ENCODE measurements around the gene PFDN5. TPM values are rescaled to one million over a fixed set of nuclear protein-coding genes. Genes with fewer than 3 reads are reported as not detected.

The PFDN5 gene
- total RNA-seq, 1 experiment from 2014 or later: 291 TPM

DNA sequence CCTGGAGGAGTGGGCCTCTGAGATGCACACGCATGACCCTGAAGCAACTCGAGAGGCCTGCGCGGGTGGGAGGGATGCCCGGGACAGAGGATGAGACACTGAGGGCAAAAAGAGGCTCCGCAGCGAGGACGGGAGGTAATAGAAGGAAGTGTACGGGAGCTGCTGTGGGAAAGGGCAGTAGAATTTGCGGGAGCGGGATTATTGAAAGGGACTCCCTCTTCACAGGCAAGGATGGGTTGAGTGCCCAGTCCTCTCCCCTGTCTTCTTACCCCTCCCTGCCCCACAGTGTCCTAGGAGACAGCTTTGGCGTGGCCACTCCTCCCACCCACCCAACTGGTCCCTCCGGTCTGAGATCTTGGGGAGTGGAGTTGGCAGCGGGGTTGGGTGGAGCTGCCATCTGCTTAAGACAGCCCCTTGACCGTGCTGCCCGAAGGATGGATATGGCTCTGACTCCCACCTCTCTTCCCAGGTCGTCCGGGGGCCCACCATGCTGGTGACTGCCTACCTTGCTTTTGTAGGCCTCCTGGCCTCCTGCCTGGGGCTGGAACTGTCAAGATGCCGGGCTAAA, 42.9 kb upstream of the PFDN5 start:
- peak; percentile 81 to 83 for DNase-seq
- Histone ChIP-seq H3K27me3 (ENCODE audit: insufficient read depth, low read depth) (no peaks in the 10 kb centered on the region), H3K4me3 (peak overlapping the region; percentile 99), H3K36me3 (ENCODE audit: low read depth) (no peaks in the 10 kb centered on the region), H3K9me2 (ENCODE audit: insufficient read depth) (no peaks in the 10 kb centered on the region), H3K27ac (peak overlapping the region; percentile 64), H4K20me1 (ENCODE audit: insufficient read depth) (no peaks in the 10 kb centered on the region), H3K9me3 (ENCODE audit: insufficient read depth, low read depth) (no peaks in the 10 kb centered on the region), H3K4me2 (peak overlapping the region; percentile 95), H2AFZ (peak overlapping the region; percentile 99), H3F3A (ENCODE audit: insufficient read depth, low read depth) (peaks cover 28% of the 10 kb centered on the region), H3K79me2 (ENCODE audit: low read depth) (peaks cover 15% of the 10 kb centered on the region), H3K4me1 (replicated peaks; ENCODE audit: insufficient read depth) (peaks cover 25% of the 10 kb centered on the region)
- TF ChIP-seq, protein P1, sequence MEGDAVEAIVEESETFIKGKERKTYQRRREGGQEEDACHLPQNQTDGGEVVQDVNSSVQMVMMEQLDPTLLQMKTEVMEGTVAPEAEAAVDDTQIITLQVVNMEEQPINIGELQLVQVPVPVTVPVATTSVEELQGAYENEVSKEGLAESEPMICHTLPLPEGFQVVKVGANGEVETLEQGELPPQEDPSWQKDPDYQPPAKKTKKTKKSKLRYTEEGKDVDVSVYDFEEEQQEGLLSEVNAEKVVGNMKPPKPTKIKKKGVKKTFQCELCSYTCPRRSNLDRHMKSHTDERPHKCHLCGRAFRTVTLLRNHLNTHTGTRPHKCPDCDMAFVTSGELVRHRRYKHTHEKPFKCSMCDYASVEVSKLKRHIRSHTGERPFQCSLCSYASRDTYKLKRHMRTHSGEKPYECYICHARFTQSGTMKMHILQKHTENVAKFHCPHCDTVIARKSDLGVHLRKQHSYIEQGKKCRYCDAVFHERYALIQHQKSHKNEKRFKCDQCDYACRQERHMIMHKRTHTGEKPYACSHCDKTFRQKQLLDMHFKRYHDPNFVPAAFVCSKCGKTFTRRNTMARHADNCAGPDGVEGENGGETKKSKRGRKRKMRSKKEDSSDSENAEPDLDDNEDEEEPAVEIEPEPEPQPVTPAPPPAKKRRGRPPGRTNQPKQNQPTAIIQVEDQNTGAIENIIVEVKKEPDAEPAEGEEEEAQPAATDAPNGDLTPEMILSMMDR (conservative IDR thresholded peaks at IDR 0.05): peak; percentile 3; the same call in 1 of the 2 replicates
- TF ChIP-seq EZH2 (IDR thresholded peaks at IDR 0.05; ENCODE audit: low read depth): no peak
- intact Hi-C loops (cut with micrococcal nuclease; ENCODE audit: unreplicated experiment): loop anchor here (1.0 kb wide), 1 partner anchor 153 kb away; no protein-coding TSS in a partner anchor
- ChIA-PET POLR2A (ENCODE audit: unreplicated experiment) (interaction anchor here (0.6 to 0.7 kb wide), 2 partner anchors 39 to 80 kb away, joined by 4 read pairs; no protein-coding TSS in a partner anchor), CTCF (no interaction called here)
- no TSS peak for BruUV-seq (replicated peaks)

DNA sequence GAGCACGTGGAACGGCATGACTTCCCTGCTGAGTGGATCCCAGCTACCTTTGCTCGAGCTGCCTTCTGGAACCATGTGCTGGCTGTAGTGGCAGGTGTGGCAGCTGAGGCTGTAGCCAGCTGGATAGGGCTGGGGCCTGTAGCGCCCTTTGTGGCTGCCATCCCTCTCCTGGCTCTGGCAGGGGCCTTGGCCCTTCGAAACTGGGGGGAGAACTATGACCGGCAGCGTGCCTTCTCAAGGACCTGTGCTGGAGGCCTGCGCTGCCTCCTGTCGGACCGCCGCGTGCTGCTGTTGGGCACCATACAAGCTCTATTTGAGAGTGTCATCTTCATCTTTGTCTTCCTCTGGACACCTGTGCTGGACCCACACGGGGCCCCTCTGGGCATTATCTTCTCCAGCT, 42.0 kb upstream of the PFDN5 start:
- Histone ChIP-seq H3K9me2 (ENCODE audit: insufficient read depth) (no peaks in the 10 kb centered on the region), H3K4me3 (peak overlapping the region; percentile 99; the same call in 1 of the 2 replicates), H3K4me1 (replicated peaks; ENCODE audit: insufficient read depth) (peaks cover 25% of the 10 kb centered on the region), H3K4me2 (peak overlapping the region; percentile 95), H3K36me3 (ENCODE audit: low read depth) (no peaks in the 10 kb centered on the region), H3K27ac (no peak overlapping the region), H3F3A (ENCODE audit: insufficient read depth, low read depth) (peaks cover 28% of the 10 kb centered on the region), H3K79me2 (ENCODE audit: low read depth) (peaks cover 15% of the 10 kb centered on the region), H3K27me3 (ENCODE audit: insufficient read depth, low read depth) (no peaks in the 10 kb centered on the region), H4K20me1 (ENCODE audit: insufficient read depth) (no peaks in the 10 kb centered on the region), H2AFZ (no peak overlapping the region), H3K9me3 (ENCODE audit: insufficient read depth, low read depth) (no peaks in the 10 kb centered on the region)
- ChIA-PET POLR2A (ENCODE audit: unreplicated experiment) (no interaction called here), CTCF (no interaction called here)
- DNase-seq: no peak
- TSS peak; percentile 63 for BruUV-seq (replicated peaks)
- intact Hi-C loops (cut with micrococcal nuclease; ENCODE audit: unreplicated experiment): no loop called here
- no peak for TF ChIP-seq EZH2 (IDR thresholded peaks at IDR 0.05; ENCODE audit: low read depth)
- TF ChIP-seq, protein P1 (conservative IDR thresholded peaks at IDR 0.05): no peak

DNA sequence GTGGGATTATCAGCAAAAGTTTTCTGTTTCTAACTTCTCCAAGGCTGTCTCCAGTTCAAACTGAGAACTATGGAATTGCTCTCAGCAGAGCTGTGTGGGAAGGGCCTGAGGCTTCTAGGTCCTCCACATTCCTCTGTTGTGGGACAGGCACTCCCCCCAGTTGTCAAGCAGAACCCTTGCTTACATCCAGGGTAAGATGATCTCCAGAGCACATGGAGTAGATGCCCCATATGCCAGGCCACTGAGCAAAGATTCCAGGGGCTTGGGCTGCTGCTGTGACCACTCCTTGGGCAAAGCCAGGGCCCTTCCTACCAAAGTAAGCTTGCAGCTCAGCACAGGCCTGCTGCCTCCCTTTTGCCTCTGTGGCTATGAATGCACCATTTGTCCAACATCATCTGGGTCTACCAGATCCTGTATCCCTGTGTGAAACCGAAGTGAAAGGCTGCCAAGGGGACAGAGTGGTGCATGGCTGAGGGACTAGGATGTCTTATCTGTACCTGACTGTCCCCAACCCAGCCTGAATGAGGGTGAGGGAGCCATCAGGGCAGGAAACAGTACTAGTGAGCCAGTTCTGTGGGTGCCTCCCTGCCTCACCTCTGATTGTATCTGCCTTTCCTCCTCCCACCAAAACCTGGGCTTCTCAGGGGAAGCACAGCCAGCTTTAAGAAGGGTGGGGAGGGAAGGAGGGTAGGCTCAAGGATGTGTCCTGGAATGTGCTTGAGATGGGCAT, 40.4 kb upstream of the PFDN5 start:
- H3K79me2 ChIP-seq (ENCODE audit: low read depth): peaks cover 15% of the 10 kb centered on the region
- no peak overlapping the region for H3K4me2 ChIP-seq
- H3K4me3 ChIP-seq: no peak overlapping the region
- no peak for TF ChIP-seq EZH2 (IDR thresholded peaks at IDR 0.05; ENCODE audit: low read depth)
- TF ChIP-seq, protein P1 (conservative IDR thresholded peaks at IDR 0.05): no peak
- ChIA-PET CTCF (no interaction called here), POLR2A (ENCODE audit: unreplicated experiment) (no interaction called here)
- H2AFZ ChIP-seq: no peak overlapping the region
- H3K9me3 ChIP-seq (ENCODE audit: insufficient read depth, low read depth): no peaks in the 10 kb centered on the region
- H3F3A ChIP-seq (ENCODE audit: insufficient read depth, low read depth): peaks cover 28% of the 10 kb centered on the region
- no TSS peak for BruUV-seq (replicated peaks)
- intact Hi-C loops (cut with micrococcal nuclease; ENCODE audit: unreplicated experiment): no loop called here
- H3K36me3 ChIP-seq (ENCODE audit: low read depth): no peaks in the 10 kb centered on the region
- H3K27ac ChIP-seq: no peak overlapping the region
- no peaks in the 10 kb centered on the region for H3K27me3 ChIP-seq (ENCODE audit: insufficient read depth, low read depth)
- H4K20me1 ChIP-seq (ENCODE audit: insufficient read depth): no peaks in the 10 kb centered on the region
- no peak for DNase-seq
- H3K4me1 ChIP-seq (replicated peaks; ENCODE audit: insufficient read depth): peaks cover 22% of the 10 kb centered on the region
- H3K9me2 ChIP-seq (ENCODE audit: insufficient read depth): no peaks in the 10 kb centered on the region
